GM18951 (cell line): ENCODE results near the gene SPON1.

Experiments
- POLR2A ChIP-seq: IDR thresholded peaks from 4 replicates; pipeline ENCODE4 v1.6.1; 2011; ENCODE audit warnings: mild to moderate bottlenecking; ENCODE audit not compliant: insufficient read length, insufficient read depth; ENCODE audit errors: extremely low read depth
- in situ Hi-C: fragments of 300-500 bp; cut with MboI; formaldehyde crosslinking; loops from one replicate; pipeline ENCODE4 v1.12.0; 2022; ENCODE audit warnings: low sequenced_read_pairs, mixed read lengths, inconsistent platforms; ENCODE audit not compliant: unreplicated experiment

SPON1 gene

GRCh38 chr11:13955971-13956421, 6.5 kb upstream of the SPON1 start:
- in situ Hi-C loops = loop anchor here (5.0 to 25.0 kb wide), 2 partner anchors 291 to 456 kb away; no protein-coding TSS in a partner anchor
- no peak for TF ChIP-seq POLR2A

GRCh38 chr11:13956988-13957387, 5.5 kb upstream of the SPON1 start:
- no peak for TF ChIP-seq POLR2A
- in situ Hi-C loops = loop anchor here (5.0 to 25.0 kb wide), 2 partner anchors 290 to 455 kb away; no protein-coding TSS in a partner anchor

GRCh38 chr11:13958641-13959400, 3.7 kb upstream of the SPON1 start:
- in situ Hi-C loops = loop anchor here (5.0 to 25.0 kb wide), 2 partner anchors 288 to 453 kb away; no protein-coding TSS in a partner anchor
- no peak for TF ChIP-seq POLR2A

- no peak for TF ChIP-seq POLR2A
These were observed 343 bp upstream of the SPON1 start for GRCh38 chr11:13962198-13962561.

GRCh38 chr11:13963169-13963948, 836 bp downstream of the SPON1 start:
- TF ChIP-seq POLR2A = no peak
- in situ Hi-C loops = loop anchor here (25.0 kb wide), 1 partner anchor 449 kb away; no protein-coding TSS in a partner anchor

More at GRCh38 chr11:13962198-13962561, 343 bp upstream of the SPON1 start:
- in situ Hi-C loops = loop anchor here (25.0 kb wide), 1 partner anchor 450 kb away; no protein-coding TSS in a partner anchor

- no peak for TF ChIP-seq POLR2A
- in situ Hi-C loops = loop anchor here (25.0 kb wide), 1 partner anchor 448 kb away; no protein-coding TSS in a partner anchor
These were observed 1.6 kb downstream of the SPON1 start for GRCh38 chr11:13963949-13964770.

GRCh38 chr11:13964771-13965074, 2.2 kb downstream of the SPON1 start:
- in situ Hi-C loops = loop anchor here (25.0 kb wide), 1 partner anchor 448 kb away; no protein-coding TSS in a partner anchor
- no peak for TF ChIP-seq POLR2A

- TF ChIP-seq POLR2A = no peak
- in situ Hi-C loops = loop anchor here (25.0 kb wide), 1 partner anchor 447 kb away; no protein-coding TSS in a partner anchor
These were observed 2.8 kb downstream of the SPON1 start for GRCh38 chr11:13965337-13965736.

GRCh38 chr11:13966013-13966412, 3.5 kb downstream of the SPON1 start:
- no peak for TF ChIP-seq POLR2A
- in situ Hi-C loops = loop anchor here (25.0 kb wide), 1 partner anchor 446 kb away; no protein-coding TSS in a partner anchor

GRCh38 chr11:13966486-13966885, 4.0 kb downstream of the SPON1 start:
- TF ChIP-seq POLR2A = no peak
- in situ Hi-C loops = loop anchor here (25.0 kb wide), 1 partner anchor 446 kb away; no protein-coding TSS in a partner anchor

GRCh38 chr11:13970986-13971385, 8.5 kb downstream of the SPON1 start:
- in situ Hi-C loops = loop anchor here (25.0 kb wide), 1 partner anchor 441 kb away; no protein-coding TSS in a partner anchor
- TF ChIP-seq POLR2A = no peak
